Measurements from ENCODE around the gene ANKRD27.

DNA sequence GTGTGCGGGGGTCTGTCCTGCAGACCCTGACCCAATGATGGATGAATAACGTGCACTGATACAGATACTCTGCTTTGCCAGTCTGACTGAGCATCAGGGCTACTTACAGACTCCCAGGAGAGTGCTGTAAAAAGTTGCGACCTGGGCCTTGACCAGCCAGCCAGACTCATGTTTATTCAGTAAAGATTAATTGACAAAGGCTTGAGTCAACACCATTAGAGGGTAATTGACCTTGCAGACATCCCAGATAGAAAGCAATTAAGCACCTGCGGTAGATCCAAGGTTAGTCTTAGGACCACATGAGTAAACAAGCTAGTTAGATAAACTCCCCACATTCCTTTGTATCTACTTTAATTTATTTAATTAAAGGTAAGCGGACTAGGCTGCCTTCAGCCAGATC lies 27.0 kb upstream of the ANKRD27 start:
- TF ChIP-seq, protein P1, sequence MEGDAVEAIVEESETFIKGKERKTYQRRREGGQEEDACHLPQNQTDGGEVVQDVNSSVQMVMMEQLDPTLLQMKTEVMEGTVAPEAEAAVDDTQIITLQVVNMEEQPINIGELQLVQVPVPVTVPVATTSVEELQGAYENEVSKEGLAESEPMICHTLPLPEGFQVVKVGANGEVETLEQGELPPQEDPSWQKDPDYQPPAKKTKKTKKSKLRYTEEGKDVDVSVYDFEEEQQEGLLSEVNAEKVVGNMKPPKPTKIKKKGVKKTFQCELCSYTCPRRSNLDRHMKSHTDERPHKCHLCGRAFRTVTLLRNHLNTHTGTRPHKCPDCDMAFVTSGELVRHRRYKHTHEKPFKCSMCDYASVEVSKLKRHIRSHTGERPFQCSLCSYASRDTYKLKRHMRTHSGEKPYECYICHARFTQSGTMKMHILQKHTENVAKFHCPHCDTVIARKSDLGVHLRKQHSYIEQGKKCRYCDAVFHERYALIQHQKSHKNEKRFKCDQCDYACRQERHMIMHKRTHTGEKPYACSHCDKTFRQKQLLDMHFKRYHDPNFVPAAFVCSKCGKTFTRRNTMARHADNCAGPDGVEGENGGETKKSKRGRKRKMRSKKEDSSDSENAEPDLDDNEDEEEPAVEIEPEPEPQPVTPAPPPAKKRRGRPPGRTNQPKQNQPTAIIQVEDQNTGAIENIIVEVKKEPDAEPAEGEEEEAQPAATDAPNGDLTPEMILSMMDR (IDR thresholded peaks at IDR 0.05) = no peak
- TF ChIP-seq POLR2A (IDR thresholded peaks at IDR 0.05) = no peak
